SJCRH30 (cell line): Measurements from ENCODE around the gene IGFL2. TPM values are rescaled to one million over a fixed set of nuclear protein-coding genes. Genes with fewer than 3 reads are reported as not detected.
"Not testable (repeated sequence)": the region's sequence is repeated elsewhere in the genome, so short reads cannot be mapped to it uniquely, and the experiment has no call there.

ENCODE experiments used
- DNase-seq, 2 experiments: peaks; one replicate each; pipeline ENCODE4 v3.0.0-alpha.2; 2015 to 2020
- H3K27ac ChIP-seq: fragments of 250-450 bp; sonication (Bioruptor Pico); 2 replicates; pipeline ENCODE4 v1.5.1; 2020; ENCODE audit warnings: mild to moderate bottlenecking, moderate library complexity
- H3K27me3 ChIP-seq: fragments of 250-450 bp; sonication (Bioruptor Pico); 2 replicates; pipeline ENCODE4 v1.5.1; 2020; ENCODE audit warnings: mild to moderate bottlenecking, moderate library complexity
- H3K36me3 ChIP-seq: fragments of 250-450 bp; sonication (Bioruptor Pico); 2 replicates; pipeline ENCODE4 v1.5.1; 2020; ENCODE audit warnings: mild to moderate bottlenecking, moderate library complexity
- H3K4me1 ChIP-seq: fragments of 250-450 bp; sonication (Bioruptor Pico); 2 replicates; pipeline ENCODE4 v1.5.1; 2020; ENCODE audit warnings: mild to moderate bottlenecking, moderate library complexity
- H3K4me3 ChIP-seq: fragments of 250-450 bp; sonication (Bioruptor Pico); 2 replicates; pipeline ENCODE4 v1.5.1; 2020; ENCODE audit warnings: mild to moderate bottlenecking, moderate library complexity
- H3K9me3 ChIP-seq: fragments of 250-450 bp; sonication (Bioruptor Pico); replicated peaks from 2 replicates; pipeline ENCODE4 v1.5.1; 2020; ENCODE audit warnings: mild to moderate bottlenecking, moderate library complexity
- total RNA-seq: library from RNA; depleted of rRNA; stranded (reverse); fragments of >200 nt; shearing (Covaris generic); gene quantifications from 2 replicates; pipeline ENCODE4 v1.2.3, GENCODE V29; 2014

IGFL2 gene
- total RNA-seq, 1 experiment from 2014 or later, result not detected

- H3K36me3 ChIP-seq, result no peaks in the 10 kb centered on the region
- H3K27me3 ChIP-seq, result peaks cover 37% of the 10 kb centered on the region
- H3K4me1 ChIP-seq, result no peaks in the 10 kb centered on the region
- no peak overlapping the region for H3K27ac ChIP-seq
- H3K4me3 ChIP-seq, result no peak overlapping the region
- H3K9me3 ChIP-seq, result no peaks in the 10 kb centered on the region
- DNase-seq, result no peak
Observed at GRCh38 chr19:46191356-46191755, 43.3 kb downstream of the IGFL2 start.

DNA sequence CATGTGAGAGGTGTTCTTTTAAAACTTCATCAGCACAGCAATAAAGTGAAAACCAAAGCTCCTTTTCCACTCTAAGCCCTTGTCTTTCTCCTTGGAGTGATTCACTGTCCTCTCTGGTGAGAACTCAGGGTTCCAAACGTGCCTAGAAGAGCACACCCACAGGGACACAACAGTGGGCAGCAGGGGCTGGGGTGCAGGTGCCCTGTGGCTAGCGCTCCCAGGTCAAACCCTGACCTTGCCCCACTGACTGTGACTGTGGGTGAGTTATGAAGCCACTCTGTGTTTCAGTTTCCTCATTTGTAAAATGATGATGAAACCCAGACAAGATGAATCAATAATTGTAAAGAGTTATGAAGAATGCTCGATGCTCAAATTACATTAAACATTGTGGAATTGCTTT is 43.9 kb downstream of the IGFL2 start:
- no peaks in the 10 kb centered on the region for H3K9me3 ChIP-seq
- H3K27ac ChIP-seq, result no peak overlapping the region
- no peaks in the 10 kb centered on the region for H3K36me3 ChIP-seq
- peaks cover 33% of the 10 kb centered on the region for H3K27me3 ChIP-seq
- no peak overlapping the region for H3K4me3 ChIP-seq
- no peaks in the 10 kb centered on the region for H3K4me1 ChIP-seq
- no peak for DNase-seq

- not testable (repeated sequence) for H3K36me3 ChIP-seq, H3K9me3 ChIP-seq, H3K4me3 ChIP-seq, H3K27ac ChIP-seq, DNase-seq, H3K4me1 ChIP-seq
- peaks cover 33% of the 10 kb centered on the region for H3K27me3 ChIP-seq
Observed at GRCh38 chr19:46192626-46192991, 44.6 kb downstream of the IGFL2 start.

DNA sequence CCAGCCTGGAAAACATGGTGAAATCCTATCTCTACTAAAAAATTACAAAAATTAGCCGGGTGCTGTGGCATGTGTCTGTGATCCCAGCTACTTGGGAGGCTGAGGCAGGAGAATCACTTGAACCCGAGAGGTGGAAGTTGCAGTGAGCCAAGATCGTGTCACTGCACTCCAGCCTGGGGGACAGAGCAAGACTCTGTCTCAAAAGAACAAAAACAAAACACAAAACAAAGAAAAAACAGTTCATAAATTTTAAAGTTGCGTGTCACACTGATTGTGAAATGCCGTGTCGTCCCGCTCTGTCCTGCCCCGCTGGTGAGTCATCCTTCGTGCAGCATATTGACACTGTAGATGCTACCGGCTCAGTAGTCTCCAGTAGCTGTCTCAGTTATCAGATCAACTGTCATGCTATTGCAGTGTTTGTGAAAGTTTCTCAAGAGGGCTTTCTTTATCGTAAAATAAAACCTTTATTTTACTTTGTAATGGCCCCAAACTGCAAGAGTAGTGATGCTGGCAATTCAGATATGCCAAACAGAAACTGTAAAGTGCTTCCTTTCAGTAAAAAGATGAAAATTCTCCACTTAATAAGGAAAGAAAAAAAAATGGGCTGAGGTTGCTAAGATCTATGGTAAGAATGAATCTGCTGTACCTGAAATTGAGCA is 45.1 kb downstream of the IGFL2 start:
- Histone ChIP-seq H3K36me3 (no peaks in the 10 kb centered on the region), H3K4me3 (no peak overlapping the region), H3K27me3 (peaks cover 33% of the 10 kb centered on the region), H3K4me1 (no peaks in the 10 kb centered on the region), H3K9me3 (no peaks in the 10 kb centered on the region), H3K27ac (no peak overlapping the region)
- no peak for DNase-seq

- Histone ChIP-seq H3K9me3 (no peaks in the 10 kb centered on the region), H3K4me3 (no peak overlapping the region), H3K36me3 (no peaks in the 10 kb centered on the region), H3K27me3 (peaks cover 29% of the 10 kb centered on the region), H3K27ac (no peak overlapping the region), H3K4me1 (no peaks in the 10 kb centered on the region)
- DNase-seq, result no peak
Observed at GRCh38 chr19:46193678-46194077, 45.6 kb downstream of the IGFL2 start.

GRCh38 chr19:46195104-46195503 is 47.1 kb downstream of the IGFL2 start:
- H3K36me3 ChIP-seq, result no peaks in the 10 kb centered on the region
- H3K27me3 ChIP-seq, result peaks cover 16% of the 10 kb centered on the region
- H3K4me1 ChIP-seq, result no peaks in the 10 kb centered on the region
- DNase-seq, result no peak
- no peak overlapping the region for H3K4me3 ChIP-seq
- no peak overlapping the region for H3K27ac ChIP-seq
- no peaks in the 10 kb centered on the region for H3K9me3 ChIP-seq

DNA sequence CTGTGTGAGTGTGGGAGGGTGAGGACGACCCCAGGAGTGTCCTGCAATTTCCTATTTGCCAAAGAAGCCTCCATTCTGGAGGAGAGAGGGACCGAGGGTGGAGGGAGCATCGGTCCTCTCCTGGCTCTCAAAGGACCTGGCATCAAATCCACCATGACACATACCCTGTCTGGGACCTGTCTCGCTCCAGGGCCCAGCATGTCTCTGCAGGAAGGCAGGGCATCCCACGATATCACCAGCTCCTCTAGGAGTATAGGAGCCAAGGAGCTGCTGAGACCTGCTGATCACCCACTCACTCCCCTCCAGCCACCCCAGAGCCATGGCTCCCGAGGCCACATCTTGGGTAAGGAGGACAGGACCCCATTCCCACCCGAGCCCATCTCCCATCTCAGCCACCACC is 47.9 kb downstream of the IGFL2 start:
- DNase-seq, H3K27ac ChIP-seq, H3K36me3 ChIP-seq, H3K9me3 ChIP-seq, H3K4me3 ChIP-seq, H3K4me1 ChIP-seq: not testable (repeated sequence)
- peaks cover 14% of the 10 kb centered on the region for H3K27me3 ChIP-seq

GRCh38 chr19:46196410-46197124 is 48.5 kb downstream of the IGFL2 start:
- Histone ChIP-seq H3K27me3 (peaks cover 21% of the 10 kb centered on the region), H3K4me3 (no peak overlapping the region), H3K4me1 (no peaks in the 10 kb centered on the region), H3K36me3 (no peaks in the 10 kb centered on the region), H3K27ac (no peak overlapping the region), H3K9me3 (no peaks in the 10 kb centered on the region)
- DNase-seq, result no peak

GRCh38 chr19:46197314-46198070 is 49.5 kb downstream of the IGFL2 start:
- Histone ChIP-seq H3K4me3 (no peak overlapping the region), H3K9me3 (no peaks in the 10 kb centered on the region), H3K4me1 (no peaks in the 10 kb centered on the region), H3K27me3 (peaks cover 17% of the 10 kb centered on the region), H3K36me3 (no peaks in the 10 kb centered on the region), H3K27ac (no peak overlapping the region)
- no peak for DNase-seq

DNA sequence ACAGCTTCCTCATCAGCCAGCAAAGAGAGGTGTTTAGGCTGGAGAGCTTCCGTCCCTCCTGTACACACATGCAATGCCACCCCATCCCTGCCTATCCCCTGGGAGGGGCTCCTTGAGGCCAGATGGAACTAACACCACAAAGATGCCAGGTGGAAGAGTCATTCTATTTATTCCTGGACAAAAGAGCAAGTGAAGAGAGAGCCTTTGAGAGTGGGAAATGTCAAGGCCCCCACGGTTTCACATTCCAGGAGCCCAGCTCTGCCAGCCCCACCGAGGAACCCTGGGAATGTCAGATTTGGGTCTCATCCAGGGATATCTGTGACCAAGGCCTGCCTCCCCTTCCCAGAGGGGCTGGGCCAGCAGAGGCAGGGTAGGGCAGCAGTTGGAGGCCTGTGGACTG is 50.7 kb downstream of the IGFL2 start:
- Histone ChIP-seq H3K4me1 (no peaks in the 10 kb centered on the region), H3K9me3 (no peaks in the 10 kb centered on the region), H3K4me3 (no peak overlapping the region), H3K27ac (no peak overlapping the region), H3K36me3 (no peaks in the 10 kb centered on the region), H3K27me3 (peaks cover 12% of the 10 kb centered on the region)
- no peak for DNase-seq

DNA sequence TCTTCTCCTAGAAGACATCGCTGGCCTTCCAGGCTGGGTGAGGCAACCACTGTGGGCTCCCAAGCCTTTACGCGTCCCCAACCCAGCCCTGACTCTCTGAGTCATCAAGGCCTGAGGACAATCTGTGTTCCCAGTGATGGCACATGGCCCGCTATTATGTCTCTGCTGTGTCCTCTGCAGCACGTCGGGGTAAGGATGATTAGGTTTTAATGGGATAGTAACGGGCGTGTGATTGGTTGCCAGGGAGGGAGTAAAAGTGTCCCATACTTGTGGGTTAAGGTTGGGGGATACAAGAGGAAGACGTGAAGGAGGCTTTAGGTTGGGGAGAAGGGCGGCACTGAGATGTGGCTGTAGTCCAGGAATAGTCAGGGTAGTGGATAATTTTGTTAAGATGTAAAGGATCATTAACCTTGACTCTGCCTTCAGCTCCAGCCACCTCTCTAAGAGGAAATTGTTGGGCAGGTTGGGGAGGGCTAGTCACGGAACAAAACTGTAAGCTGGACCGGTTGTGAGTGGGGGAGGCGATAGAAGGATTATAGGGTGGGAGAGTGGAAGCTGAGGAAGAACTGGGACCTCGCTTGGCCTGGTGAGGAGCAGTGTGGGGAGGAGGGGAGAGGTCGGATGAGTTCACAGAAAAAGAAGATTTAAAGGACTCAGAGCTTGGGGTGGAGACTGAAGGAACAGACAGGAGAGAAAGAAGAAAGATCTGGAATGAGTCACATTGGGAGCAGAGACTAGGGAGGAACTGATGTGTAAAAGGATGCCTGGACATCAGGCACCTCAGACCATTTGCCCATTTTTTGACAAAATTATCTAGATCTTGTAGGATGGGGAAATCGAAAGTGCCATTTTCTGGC is 53.6 kb downstream of the IGFL2 start:
- Histone ChIP-seq H3K4me3 (no peak overlapping the region), H3K27me3 (peaks cover 12% of the 10 kb centered on the region; the same call in 1 of the 2 replicates), H3K4me1 (no peaks in the 10 kb centered on the region), H3K9me3 (no peaks in the 10 kb centered on the region), H3K27ac (no peak overlapping the region), H3K36me3 (no peaks in the 10 kb centered on the region)
- DNase-seq, result no peak

DNA sequence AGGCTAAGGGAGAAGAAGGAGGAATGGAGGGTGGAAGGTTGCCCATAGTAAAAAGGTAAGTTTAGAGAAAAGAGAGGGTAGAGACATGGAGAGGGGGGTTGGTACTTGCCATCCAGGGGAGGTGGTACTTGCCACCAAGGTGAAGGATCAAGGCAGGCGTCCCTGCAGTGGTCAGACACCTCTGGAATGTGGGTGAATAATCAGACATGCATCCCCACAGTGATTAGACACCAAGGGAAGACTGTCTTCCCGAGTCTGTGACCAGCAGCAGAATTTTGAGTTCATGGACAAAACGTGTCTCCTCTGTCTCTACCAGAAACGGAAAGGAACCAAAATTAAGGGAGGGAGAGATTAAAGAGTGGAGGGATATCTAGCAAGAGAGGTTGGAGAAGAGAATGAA is 54.4 kb downstream of the IGFL2 start:
- Histone ChIP-seq H3K27me3 (peaks cover 12% of the 10 kb centered on the region; the same call in 1 of the 2 replicates), H3K4me3 (no peak overlapping the region), H3K4me1 (no peaks in the 10 kb centered on the region), H3K27ac (no peak overlapping the region), H3K9me3 (no peaks in the 10 kb centered on the region), H3K36me3 (no peaks in the 10 kb centered on the region)
- no peak for DNase-seq

DNA sequence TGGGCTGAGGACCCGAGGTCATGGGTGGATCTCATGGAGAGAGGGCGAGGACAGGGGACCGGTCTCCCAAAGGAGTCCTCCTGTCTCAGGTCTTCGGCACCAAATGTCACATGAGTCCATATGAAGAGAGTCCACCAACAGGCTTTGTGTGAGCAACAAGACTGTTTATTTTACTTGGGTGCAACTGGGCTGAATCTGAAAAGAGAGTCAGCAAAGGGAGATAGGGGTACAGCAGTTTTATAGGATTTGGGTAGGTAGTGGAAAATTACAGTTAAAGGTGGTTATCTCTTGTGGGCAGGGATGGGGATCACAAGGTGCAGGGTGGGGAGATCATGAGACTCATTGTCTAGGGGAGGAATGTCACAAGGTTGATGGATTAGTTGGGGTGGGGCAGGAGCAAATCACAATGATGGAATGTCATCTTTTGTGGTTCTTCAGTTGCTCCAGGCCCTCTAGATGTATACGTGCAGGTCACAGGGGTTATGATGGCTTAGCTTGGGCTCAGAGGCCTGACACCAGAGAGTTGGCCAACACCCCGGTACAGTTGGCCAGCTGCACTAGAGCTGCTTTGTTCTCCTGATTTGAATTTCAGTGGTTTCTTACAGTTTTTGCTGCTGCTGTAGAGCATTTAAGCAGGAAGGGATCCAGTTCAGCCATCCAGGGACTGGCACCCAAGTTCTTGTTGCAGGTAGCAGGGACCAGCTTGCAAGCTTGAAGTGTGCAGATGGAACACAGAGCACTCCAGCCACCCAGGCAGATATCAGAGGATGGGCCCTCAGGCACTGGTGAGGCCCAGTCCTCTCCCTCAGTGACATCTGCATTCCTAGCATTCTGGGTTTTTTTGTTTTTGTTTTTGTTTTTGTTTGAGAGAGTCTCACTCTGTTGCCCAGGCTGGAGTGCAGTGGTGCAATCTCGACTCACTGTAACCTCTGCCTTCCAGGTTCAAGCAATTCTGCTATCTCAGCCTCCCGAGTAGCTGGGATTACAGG is 55.1 kb downstream of the IGFL2 start:
- Histone ChIP-seq H3K27ac (no peak overlapping the region), H3K36me3 (no peaks in the 10 kb centered on the region), H3K4me3 (no peak overlapping the region), H3K27me3 (peaks cover 12% of the 10 kb centered on the region; the same call in 1 of the 2 replicates), H3K4me1 (no peaks in the 10 kb centered on the region), H3K9me3 (no peaks in the 10 kb centered on the region)
- DNase-seq, result no peak

DNA sequence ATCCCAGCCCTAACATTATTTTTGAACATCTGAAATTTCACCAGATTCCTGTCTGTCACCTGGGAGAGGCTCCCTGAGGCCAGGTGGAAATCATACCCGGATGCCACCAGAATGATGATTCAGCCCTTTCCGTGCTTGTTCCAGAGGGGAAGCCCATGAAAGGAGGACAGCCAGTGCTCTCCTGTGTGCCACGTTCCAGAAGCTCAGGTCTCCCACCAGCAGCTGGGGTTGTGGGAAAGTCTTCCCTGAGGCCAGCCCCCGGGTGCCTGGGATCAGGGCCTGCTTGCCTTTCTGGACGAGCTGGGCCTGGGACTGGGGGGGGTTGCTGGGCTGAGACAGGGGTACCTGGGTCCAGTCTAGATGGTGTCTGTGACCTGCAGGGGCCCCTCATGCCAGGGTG is 56.0 kb downstream of the IGFL2 start:
- Histone ChIP-seq H3K27ac (no peak overlapping the region), H3K4me1 (no peaks in the 10 kb centered on the region), H3K36me3 (no peaks in the 10 kb centered on the region), H3K4me3 (no peak overlapping the region), H3K9me3 (no peaks in the 10 kb centered on the region), H3K27me3 (peaks cover 12% of the 10 kb centered on the region; the same call in 1 of the 2 replicates)
- no peak for DNase-seq
